ENCODE data around the gene PPP1R3F.

PPP1R3F gene

GRCh38 chrX:49226946-49227345 is 42.6 kb upstream of the PPP1R3F start:
- TF ChIP-seq TAF1 (IDR thresholded peaks at IDR 0.05; ENCODE audit: borderline replicate concordance, insufficient read depth, low read length) (no peak), SIN3A (IDR thresholded peaks at IDR 0.05; ENCODE audit: borderline replicate concordance, insufficient read depth, low read length) (no peak), REST (IDR thresholded peaks at IDR 0.05; ENCODE audit: insufficient read depth in 1 of 2, low read depth in 2 of 2, low read length in 2 of 2) (no peak)

- TF ChIP-seq TAF1 (IDR thresholded peaks at IDR 0.05; ENCODE audit: borderline replicate concordance, insufficient read depth, low read length) (no peak), POLR2AphosphoS5 (IDR thresholded peaks at IDR 0.05; ENCODE audit: low read depth, low read length) (no peak), FOXP2 (optimal IDR thresholded peaks at IDR 0.05; ENCODE audit: borderline replicate concordance, extremely low read depth, extremely low read length, insufficient read depth) (no peak), REST (IDR thresholded peaks at IDR 0.05; ENCODE audit: insufficient read depth in 1 of 2, low read depth in 2 of 2, low read length in 2 of 2) (no peak), SIN3A (IDR thresholded peaks at IDR 0.05; ENCODE audit: borderline replicate concordance, insufficient read depth, low read length) (no peak)
Measured at GRCh38 chrX:49227726-49228125, 41.9 kb upstream of the PPP1R3F start.

GRCh38 chrX:49228185-49228584 is 41.4 kb upstream of the PPP1R3F start:
- TF ChIP-seq REST (IDR thresholded peaks at IDR 0.05; ENCODE audit: insufficient read depth in 1 of 2, low read depth in 2 of 2, low read length in 2 of 2) (no peak), FOXP2 (optimal IDR thresholded peaks at IDR 0.05; ENCODE audit: borderline replicate concordance, extremely low read depth, extremely low read length, insufficient read depth) (no peak)

- TF ChIP-seq FOXP2 (optimal IDR thresholded peaks at IDR 0.05; ENCODE audit: borderline replicate concordance, extremely low read depth, extremely low read length, insufficient read depth) (no peak), REST (IDR thresholded peaks at IDR 0.05; ENCODE audit: insufficient read depth in 1 of 2, low read depth in 2 of 2, low read length in 2 of 2) (no peak), POLR2AphosphoS5 (IDR thresholded peaks at IDR 0.05; ENCODE audit: low read depth, low read length) (no peak), TAF1 (IDR thresholded peaks at IDR 0.05; ENCODE audit: borderline replicate concordance, insufficient read depth, low read length) (no peak), SIN3A (IDR thresholded peaks at IDR 0.05; ENCODE audit: borderline replicate concordance, insufficient read depth, low read length) (no peak)
Measured at GRCh38 chrX:49230500-49231232, 38.9 kb upstream of the PPP1R3F start.

Measured in PFSK-1 (cell line).